Stomach (tissue), 4 donors: ENCODE data around the gene MT2A.

Experiments
- POLR2A ChIP-seq, 4 donors: fragments of 450-650 bp; IDR thresholded peaks; one replicate each; pipeline ENCODE4 v1.6.1; 2016; ENCODE audit warnings: antibody characterized with exemption in 4 of 4, control low read depth in 2 of 4, mild to moderate bottlenecking in 1 of 4, moderate library complexity in 1 of 4
- POLR2AphosphoS5 ChIP-seq, 3 donors: sonication (generic); formaldehyde crosslinking; IDR thresholded peaks; one replicate each; pipeline ENCODE4 v1.6.1; 2016; ENCODE audit warnings: antibody characterized with exemption in 3 of 3
- TF ChIP-seq, protein P1 (sequence below), 7 experiments: fragments of 450-650 bp in 4 of 7; fragments of 200-600 bp in 3 of 7; sonication (generic) in 3 of 7; IDR thresholded peaks; one replicate each; pipeline ENCODE4 v1.5.1; 2016 to 2019; ENCODE audit warnings: antibody characterized with exemption in 7 of 7, control low read depth in 2 of 7, mild to moderate bottlenecking in 1 of 7

DNA sequence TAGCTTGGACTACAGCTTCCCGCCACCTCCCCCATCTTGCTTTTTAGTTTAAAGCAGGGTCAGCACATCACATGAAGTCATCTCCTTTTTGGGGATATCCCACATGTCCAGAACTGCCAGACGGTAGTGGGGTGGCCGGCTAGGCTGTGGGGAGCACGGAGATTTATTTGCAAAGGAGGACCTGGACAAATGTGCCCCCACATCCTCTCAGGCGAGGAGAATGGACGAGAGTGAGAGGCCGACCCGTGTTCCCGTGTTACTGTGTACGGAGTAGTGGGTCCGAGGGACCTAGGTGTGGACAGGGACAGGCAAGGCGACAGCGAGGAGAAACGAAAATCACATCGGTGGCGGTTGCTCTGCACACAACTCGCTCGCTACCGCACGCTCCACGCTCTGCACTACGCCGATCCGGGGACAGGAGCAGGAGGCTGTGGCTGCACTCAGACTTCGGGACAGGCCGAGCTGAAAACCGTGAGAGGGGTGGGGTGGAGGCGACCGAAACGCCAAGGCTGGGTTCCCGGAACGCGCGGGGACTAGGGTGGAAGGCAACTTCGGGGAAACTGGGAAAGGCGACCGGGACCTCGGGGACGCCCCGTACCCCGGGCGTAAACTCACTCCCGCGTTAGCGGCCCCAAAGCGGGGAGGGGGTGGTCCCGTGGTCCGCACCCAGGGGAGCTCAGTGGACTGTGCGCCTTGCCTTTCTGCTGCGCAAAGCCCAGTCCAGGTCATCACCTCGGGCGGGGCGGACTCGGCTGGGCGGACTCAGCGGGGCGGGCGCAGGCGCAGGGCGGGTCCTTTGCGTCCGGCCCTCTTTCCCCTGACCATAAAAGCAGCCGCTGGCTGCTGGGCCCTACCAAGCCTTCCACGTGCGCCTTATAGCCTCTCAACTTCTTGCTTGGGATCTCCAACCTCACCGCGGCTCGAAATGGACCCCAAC is 29.7 kb downstream of the MT2A start, which contains the start of gene MT1A:
- TF ChIP-seq POLR2AphosphoS5 (IDR thresholded peaks at IDR 0.05) (peak in 2 of 3 donors; percentile 71 to 85), POLR2A (IDR thresholded peaks at IDR 0.05) (peak in 1 of 4 donors; percentile 11)
- TF ChIP-seq, protein P1, sequence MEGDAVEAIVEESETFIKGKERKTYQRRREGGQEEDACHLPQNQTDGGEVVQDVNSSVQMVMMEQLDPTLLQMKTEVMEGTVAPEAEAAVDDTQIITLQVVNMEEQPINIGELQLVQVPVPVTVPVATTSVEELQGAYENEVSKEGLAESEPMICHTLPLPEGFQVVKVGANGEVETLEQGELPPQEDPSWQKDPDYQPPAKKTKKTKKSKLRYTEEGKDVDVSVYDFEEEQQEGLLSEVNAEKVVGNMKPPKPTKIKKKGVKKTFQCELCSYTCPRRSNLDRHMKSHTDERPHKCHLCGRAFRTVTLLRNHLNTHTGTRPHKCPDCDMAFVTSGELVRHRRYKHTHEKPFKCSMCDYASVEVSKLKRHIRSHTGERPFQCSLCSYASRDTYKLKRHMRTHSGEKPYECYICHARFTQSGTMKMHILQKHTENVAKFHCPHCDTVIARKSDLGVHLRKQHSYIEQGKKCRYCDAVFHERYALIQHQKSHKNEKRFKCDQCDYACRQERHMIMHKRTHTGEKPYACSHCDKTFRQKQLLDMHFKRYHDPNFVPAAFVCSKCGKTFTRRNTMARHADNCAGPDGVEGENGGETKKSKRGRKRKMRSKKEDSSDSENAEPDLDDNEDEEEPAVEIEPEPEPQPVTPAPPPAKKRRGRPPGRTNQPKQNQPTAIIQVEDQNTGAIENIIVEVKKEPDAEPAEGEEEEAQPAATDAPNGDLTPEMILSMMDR (IDR thresholded peaks at IDR 0.05) = no peak
